ENCODE data around the gene ANKRD35. TPM values are rescaled to one million over a fixed set of nuclear protein-coding genes. Genes with fewer than 3 reads are reported as not detected.

ANKRD35 gene
- total and polyA plus RNA-seq, 9 of the 15 experiments (the other 6 are each of a cell fraction or from before 2014, with no cell fraction given), result 0.07 to 0.14 (median 0.07) TPM; not detected in 5

DNA sequence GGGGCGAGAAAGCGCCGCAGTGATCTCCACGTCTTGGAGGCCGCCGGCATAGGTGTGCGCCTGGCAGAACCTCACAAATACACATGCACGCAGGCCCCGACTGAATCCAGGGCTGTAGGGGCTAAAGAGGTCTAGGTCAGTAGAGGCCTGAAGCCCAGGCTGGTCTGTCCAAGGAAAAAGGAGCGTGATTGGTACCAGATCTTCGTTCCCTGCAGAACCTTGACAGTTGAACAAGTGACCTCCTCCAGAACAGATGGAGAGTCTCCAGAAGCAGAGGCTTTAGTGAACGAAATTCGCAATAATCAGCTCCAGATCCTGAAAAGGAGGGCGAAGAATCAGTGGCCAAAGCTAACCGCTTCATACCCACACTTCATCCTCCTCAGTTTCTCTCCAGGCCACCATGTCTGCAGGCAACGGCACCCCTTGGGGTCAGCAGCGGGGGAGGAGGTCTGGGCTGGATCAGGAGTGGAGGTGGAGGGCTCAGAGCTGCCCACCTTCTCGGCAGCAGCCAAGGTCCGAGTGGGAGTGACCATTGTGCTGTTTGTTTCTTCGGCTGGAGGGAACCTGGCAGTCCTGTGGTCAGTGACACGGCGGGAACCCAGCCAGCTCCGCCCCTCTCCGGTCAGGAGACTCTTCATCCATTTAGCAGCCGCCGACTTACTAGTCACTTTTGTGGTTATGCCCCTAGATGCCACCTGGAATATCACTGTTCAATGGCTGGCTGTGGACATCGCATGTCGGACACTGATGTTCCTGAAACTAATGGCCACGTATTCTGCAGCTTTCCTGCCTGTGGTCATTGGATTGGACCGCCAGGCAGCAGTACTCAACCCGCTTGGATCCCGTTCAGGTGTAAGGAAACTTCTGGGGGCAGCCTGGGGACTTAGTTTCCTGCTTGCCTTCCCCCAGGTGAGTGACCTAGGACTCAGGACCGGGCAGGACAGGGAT lies 33.6 kb upstream of the ANKRD35 start (continued):
- TF ChIP-seq, protein P1, sequence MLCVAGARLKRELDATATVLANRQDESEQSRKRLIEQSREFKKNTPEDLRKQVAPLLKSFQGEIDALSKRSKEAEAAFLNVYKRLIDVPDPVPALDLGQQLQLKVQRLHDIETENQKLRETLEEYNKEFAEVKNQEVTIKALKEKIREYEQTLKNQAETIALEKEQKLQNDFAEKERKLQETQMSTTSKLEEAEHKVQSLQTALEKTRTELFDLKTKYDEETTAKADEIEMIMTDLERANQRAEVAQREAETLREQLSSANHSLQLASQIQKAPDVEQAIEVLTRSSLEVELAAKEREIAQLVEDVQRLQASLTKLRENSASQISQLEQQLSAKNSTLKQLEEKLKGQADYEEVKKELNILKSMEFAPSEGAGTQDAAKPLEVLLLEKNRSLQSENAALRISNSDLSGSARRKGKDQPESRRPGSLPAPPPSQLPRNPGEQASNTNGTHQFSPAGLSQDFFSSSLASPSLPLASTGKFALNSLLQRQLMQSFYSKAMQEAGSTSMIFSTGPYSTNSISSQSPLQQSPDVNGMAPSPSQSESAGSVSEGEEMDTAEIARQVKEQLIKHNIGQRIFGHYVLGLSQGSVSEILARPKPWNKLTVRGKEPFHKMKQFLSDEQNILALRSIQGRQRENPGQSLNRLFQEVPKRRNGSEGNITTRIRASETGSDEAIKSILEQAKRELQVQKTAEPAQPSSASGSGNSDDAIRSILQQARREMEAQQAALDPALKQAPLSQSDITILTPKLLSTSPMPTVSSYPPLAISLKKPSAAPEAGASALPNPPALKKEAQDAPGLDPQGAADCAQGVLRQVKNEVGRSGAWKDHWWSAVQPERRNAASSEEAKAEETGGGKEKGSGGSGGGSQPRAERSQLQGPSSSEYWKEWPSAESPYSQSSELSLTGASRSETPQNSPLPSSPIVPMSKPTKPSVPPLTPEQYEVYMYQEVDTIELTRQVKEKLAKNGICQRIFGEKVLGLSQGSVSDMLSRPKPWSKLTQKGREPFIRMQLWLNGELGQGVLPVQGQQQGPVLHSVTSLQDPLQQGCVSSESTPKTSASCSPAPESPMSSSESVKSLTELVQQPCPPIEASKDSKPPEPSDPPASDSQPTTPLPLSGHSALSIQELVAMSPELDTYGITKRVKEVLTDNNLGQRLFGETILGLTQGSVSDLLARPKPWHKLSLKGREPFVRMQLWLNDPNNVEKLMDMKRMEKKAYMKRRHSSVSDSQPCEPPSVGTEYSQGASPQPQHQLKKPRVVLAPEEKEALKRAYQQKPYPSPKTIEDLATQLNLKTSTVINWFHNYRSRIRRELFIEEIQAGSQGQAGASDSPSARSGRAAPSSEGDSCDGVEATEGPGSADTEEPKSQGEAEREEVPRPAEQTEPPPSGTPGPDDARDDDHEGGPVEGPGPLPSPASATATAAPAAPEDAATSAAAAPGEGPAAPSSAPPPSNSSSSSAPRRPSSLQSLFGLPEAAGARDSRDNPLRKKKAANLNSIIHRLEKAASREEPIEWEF (CRISPR knock-in tag; IDR thresholded peaks at IDR 0.05), result no peak
- no peak for TF ChIP-seq FUS (optimal IDR thresholded peaks at IDR 0.05; ENCODE audit: low read depth, low read length)
- TF ChIP-seq PML (IDR thresholded peaks at IDR 0.05; ENCODE audit: low read length), result no peak
- peak; percentile 59; the same call in 1 of the 2 replicates for TF ChIP-seq ESRRA (IDR thresholded peaks at IDR 0.05; ENCODE audit: borderline replicate concordance, low read depth)
- TF ChIP-seq, protein P2, sequence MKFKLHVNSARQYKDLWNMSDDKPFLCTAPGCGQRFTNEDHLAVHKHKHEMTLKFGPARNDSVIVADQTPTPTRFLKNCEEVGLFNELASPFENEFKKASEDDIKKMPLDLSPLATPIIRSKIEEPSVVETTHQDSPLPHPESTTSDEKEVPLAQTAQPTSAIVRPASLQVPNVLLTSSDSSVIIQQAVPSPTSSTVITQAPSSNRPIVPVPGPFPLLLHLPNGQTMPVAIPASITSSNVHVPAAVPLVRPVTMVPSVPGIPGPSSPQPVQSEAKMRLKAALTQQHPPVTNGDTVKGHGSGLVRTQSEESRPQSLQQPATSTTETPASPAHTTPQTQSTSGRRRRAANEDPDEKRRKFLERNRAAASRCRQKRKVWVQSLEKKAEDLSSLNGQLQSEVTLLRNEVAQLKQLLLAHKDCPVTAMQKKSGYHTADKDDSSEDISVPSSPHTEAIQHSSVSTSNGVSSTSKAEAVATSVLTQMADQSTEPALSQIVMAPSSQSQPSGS (CRISPR knock-in tag; IDR thresholded peaks at IDR 0.05), result no peak
- TF ChIP-seq ZNF431 (CRISPR knock-in tag; IDR thresholded peaks at IDR 0.05), result no peak
- TF ChIP-seq NRF1 (conservative IDR thresholded peaks at IDR 0.05 in 1 of 2, IDR thresholded peaks at IDR 0.05 in 1 of 2), result peak; percentile 42 to 58; a peak in 3 of 4 replicates
- TF ChIP-seq MTA1 (IDR thresholded peaks at IDR 0.05; ENCODE audit: borderline replicate concordance), result no peak
- no peak for TF ChIP-seq RBM15 (IDR thresholded peaks at IDR 0.05; ENCODE audit: insufficient read depth, low read length)
- TF ChIP-seq, protein P3, sequence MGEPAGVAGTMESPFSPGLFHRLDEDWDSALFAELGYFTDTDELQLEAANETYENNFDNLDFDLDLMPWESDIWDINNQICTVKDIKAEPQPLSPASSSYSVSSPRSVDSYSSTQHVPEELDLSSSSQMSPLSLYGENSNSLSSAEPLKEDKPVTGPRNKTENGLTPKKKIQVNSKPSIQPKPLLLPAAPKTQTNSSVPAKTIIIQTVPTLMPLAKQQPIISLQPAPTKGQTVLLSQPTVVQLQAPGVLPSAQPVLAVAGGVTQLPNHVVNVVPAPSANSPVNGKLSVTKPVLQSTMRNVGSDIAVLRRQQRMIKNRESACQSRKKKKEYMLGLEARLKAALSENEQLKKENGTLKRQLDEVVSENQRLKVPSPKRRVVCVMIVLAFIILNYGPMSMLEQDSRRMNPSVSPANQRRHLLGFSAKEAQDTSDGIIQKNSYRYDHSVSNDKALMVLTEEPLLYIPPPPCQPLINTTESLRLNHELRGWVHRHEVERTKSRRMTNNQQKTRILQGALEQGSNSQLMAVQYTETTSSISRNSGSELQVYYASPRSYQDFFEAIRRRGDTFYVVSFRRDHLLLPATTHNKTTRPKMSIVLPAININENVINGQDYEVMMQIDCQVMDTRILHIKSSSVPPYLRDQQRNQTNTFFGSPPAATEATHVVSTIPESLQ (CRISPR knock-in tag; IDR thresholded peaks at IDR 0.05), result no peak
- TF ChIP-seq ZFP36 (IDR thresholded peaks at IDR 0.05; ENCODE audit: low read depth, low read length, partially characterized antibody), result no peak
- no peak for TF ChIP-seq GTF2E2 (tag; IDR thresholded peaks at IDR 0.05)
- no peak for TF ChIP-seq DNMT1 (IDR thresholded peaks at IDR 0.05)
- TF ChIP-seq CCNT2 (IDR thresholded peaks at IDR 0.05; ENCODE audit: borderline replicate concordance, extremely low read depth, insufficient read length, low read depth, low read length), result peak; percentile 17
- no peak for TF ChIP-seq ZNF76 (CRISPR knock-in tag; IDR thresholded peaks at IDR 0.05; ENCODE audit: borderline replicate concordance)
- TF ChIP-seq SOX6 (IDR thresholded peaks at IDR 0.05), result no peak
- no peak for TF ChIP-seq PHF20 (IDR thresholded peaks at IDR 0.05; ENCODE audit: partially characterized antibody)
- TF ChIP-seq, protein P4, sequence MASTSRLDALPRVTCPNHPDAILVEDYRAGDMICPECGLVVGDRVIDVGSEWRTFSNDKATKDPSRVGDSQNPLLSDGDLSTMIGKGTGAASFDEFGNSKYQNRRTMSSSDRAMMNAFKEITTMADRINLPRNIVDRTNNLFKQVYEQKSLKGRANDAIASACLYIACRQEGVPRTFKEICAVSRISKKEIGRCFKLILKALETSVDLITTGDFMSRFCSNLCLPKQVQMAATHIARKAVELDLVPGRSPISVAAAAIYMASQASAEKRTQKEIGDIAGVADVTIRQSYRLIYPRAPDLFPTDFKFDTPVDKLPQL (IDR thresholded peaks at IDR 0.05; ENCODE audit: extremely low read depth, insufficient read length), result no peak
